NB4 (cell line): ENCODE data around the gene KAZN.

Experiments
- CTCF ChIP-seq: IDR thresholded peaks from one replicate; pipeline ENCODE4 v1.5.1; 2012; ENCODE audit warnings: low read depth, low read length
- MYC ChIP-seq: IDR thresholded peaks from 2 replicates; pipeline ENCODE4 v1.6.1; 2011; ENCODE audit warnings: low read depth, low read length
- POLR2A ChIP-seq: IDR thresholded peaks from 2 replicates; pipeline ENCODE4 v1.6.1; 2011; ENCODE audit warnings: mild to moderate bottlenecking; ENCODE audit not compliant: insufficient read length; ENCODE audit errors: extremely low read depth

- no peak for TF ChIP-seq CTCF
- TF ChIP-seq MYC: no peak
- no peak for TF ChIP-seq POLR2A
Measured at GRCh38 chr1:15067148-15067547, 468.7 kb downstream of the KAZN start.
